Measurements from ENCODE around the gene RBBP6.
"Not testable (repeated sequence)": the region's sequence is repeated elsewhere in the genome, so short reads cannot be mapped to it uniquely, and the experiment has no call there.

The RBBP6 gene

DNA sequence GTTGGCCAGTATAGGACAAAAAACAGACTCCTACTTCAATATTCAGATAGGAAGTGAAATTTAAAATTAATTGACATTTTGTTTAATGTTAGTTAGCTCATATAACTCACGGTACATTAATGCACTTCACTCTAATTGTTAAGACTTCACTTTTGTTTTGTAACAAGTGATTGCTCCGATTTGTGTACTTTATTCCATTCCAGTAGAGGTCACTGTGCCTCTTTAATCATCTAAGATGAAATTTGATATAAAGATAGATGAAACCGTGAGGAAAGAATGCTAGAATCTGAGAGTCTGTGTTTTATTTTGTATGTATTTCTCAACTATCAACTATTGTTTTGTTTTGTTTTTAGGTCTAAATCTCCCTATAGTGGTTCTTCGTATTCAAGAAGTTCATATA lies 29.0 kb downstream of the RBBP6 start:
- DNase-seq (ENCODE audit: low read depth in 2 of 2): peak; percentile 11 to 25

- DNase-seq (ENCODE audit: low read depth in 2 of 2): no peak
These were observed 31.7 kb downstream of the RBBP6 start for GRCh38 chr16:24571096-24571495.

GRCh38 chr16:24572069-24572468 lies 32.7 kb downstream of the RBBP6 start:
- DNase-seq (ENCODE audit: low read depth in 2 of 2): no peak

DNA sequence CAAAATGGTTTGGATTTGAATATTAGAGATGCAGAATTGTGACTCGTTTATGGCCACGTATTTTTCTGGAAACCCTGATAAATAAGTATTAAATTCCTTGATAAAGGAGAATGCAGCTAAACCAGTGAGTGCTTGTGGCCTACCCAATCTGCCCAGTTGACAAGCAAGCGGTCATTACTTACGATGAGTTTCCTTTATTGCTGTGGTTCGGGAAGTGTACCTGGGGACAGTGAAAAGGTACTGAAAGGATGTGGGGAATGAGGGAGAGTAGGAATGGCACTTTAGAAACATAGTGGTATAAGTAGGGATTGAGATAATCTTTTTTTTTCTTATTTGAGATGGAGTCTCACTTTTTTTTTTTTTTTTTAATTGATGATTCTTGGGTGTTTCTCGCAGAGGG lies 33.8 kb downstream of the RBBP6 start:
- no peak for DNase-seq (ENCODE audit: low read depth in 2 of 2)

GRCh38 chr16:24574515-24575485 lies 35.4 kb downstream of the RBBP6 start:
- not testable (repeated sequence) for DNase-seq (ENCODE audit: low read depth in 2 of 2)

DNA sequence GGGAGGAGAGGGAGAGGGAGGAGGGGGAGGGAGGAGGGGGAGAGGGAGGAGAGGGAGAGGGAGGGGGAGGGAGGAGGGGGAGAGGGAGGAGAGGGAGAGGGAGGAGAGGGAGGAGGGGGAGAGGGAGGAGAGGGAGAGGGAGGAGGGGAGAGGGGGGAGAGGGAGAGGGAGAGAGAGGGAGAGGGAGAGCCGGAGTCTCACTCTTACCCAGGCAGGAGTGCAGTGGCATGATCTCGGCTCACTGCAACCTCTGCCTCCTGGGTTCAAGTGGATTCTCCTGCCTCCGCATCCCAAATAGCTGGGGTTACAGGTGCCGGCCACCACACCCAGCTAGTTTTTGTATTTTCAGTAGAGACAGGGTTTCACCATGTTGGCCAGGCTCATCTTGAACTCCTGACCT lies 36.4 kb downstream of the RBBP6 start:
- not testable (repeated sequence) for DNase-seq (ENCODE audit: low read depth in 2 of 2)

- no peak for DNase-seq (ENCODE audit: low read depth in 2 of 2)
These were observed 37.8 kb downstream of the RBBP6 start for GRCh38 chr16:24577167-24577566.

DNA sequence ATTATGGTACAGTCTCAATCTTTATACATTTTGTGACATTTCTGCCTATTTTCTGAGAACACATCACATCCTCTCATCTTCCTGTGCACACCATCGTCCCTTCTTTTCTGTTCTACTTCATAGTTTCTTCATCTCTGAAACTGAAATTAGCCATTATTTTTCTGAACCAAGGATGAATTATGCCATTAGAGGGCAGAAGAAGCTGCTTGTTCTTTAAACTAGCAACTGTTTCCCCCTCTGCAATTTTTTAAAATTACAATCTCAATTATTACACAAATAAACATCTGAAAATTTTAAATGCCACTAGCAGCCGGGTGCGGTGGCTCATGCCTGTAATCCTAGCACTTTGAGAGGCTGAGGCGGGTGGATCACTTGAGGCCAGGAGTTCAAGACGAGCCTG lies 41.3 kb downstream of the RBBP6 start:
- peak; percentile 14 to 20 for DNase-seq (ENCODE audit: low read depth in 2 of 2)

DNA sequence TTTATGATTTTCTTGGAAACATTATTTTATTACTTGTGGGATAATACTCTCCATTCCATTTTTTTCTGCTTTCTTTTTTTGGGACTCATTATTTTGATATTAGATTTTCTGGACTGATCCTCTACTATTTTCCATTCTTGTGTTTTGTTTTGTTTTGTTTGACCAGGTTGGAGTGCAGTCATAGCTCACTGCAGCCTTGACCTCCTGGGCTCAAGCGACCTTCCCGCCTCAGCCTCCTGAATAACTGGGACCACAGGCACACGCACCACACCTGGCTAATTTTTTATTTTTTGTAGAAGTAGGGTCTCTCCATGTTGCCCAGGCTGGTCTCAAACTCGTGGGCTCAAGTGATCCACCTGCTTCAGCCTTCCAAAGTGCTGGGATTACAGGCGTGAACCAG lies 44.1 kb downstream of the RBBP6 start:
- DNase-seq (ENCODE audit: low read depth in 2 of 2): no peak

DNA sequence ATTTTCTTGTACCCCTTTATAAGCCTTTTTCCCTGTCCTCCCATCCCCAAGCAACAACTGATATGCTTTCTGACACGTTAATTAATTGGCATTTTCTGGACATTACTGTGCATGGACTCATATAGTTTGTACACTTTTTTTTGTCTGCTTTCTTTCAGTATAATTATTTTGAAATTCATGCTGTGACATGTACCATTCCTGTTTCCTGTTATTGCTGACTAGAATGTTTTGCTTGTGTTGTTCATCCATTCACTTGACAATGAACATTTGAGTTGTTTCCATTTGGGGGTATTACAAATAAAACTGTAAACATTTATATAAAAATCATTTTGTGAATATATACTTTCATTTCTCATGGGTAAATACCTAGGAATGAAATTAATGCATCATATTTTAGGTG lies 50.6 kb downstream of the RBBP6 start:
- DNase-seq (ENCODE audit: low read depth in 2 of 2): no peak

DNA sequence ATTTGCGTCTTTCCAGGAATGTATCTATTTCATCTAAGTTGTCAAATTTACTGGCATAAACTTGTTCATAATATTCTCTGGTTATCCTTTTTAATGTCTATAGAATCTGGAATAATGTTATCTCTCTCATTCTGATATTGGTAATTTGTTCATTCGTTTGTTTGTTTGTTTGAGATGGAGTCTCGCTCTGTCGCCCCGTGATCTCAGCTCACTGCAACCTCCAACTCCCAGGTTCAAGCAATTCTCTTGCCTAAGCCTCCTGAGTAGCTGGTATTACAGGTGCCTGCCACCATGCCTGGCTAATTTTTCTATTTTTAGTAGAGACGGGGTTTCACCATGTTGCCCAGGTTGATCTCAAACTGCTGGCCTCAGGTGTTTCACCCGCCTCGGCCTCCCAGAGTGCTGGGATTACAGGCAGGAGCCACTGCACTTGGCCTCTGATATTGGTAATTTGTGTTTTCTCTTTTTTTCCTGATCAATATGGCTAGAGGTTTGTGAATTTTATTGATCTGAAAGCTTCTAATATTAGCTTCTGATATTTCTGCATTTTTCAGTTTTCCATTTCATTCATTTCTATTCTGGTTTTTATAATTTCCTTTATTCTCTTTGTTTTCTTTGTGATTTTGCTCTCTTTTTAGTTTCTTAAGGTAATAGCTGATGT lies 59.5 kb downstream of the RBBP6 start:
- DNase-seq (ENCODE audit: low read depth in 2 of 2): no peak

DNA sequence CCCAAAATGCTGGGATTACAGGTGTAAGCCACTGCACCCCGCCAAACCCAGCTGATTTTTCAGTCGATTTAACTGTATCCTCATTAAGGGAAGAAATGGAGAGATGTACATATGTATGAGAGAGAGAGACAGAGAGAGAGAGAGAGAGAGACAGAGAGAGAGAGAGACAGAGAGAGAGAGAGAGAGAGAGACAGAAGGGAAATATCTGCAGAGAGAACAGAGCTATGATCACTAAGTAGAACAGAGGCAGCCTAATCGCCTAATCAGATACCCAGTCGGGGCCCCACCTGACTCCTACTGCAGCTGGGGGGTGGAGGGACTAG lies 70.0 kb downstream of the RBBP6 start:
- DNase-seq (ENCODE audit: low read depth in 2 of 2): no peak

DNA sequence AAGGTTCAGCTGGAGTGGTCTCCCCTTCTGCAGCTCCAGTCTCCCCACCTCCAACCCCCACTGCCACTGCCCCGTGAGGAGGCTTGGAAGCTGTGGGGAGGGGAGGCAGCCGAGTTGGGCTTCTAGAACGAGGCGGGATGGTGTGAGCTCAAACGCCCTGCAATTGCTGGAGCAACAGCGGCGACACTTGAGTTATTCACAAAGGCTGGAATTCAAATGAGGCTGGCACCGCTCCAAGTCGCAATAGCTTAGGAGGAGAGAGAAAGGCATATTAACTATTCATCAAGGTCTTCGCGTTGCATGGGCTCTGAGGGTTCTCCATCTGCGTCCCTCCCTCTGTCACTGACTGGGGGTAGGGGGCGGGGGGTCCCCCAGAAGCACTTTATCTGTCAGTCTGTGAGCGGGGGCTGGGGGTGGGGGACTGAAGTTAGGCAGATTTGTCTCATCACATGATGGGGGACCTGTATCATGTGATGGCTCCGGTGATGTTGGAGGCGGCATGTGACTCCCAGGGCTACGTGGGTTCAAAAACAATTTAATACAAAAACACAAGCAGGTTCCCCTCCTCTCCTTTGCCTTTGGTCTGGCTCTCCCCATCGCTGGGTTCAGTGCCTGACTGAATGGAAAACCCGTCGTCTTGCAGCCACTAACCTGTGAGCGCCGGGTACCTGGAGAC lies 70.5 kb downstream of the RBBP6 start:
- DNase-seq (ENCODE audit: low read depth in 2 of 2): peak; percentile 50 to 51

DNA sequence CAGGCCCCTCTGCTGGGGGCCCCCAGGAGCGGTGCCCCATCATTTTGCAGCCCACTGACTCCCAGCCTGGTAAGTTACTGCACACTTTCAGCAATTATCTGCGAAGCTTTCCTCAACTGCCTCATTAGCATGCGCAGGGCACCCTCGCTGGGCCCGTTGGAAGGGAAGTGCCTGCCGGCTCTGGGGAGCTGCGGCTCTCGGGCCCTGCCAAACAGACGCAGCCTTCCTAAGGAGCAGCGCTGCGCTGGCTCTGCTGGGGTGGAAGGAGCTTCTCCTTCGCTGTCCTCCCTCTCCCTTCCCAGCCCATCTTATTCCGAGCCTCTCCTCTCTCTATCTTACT lies 71.0 kb downstream of the RBBP6 start:
- no peak for DNase-seq (ENCODE audit: low read depth in 2 of 2)

DNA sequence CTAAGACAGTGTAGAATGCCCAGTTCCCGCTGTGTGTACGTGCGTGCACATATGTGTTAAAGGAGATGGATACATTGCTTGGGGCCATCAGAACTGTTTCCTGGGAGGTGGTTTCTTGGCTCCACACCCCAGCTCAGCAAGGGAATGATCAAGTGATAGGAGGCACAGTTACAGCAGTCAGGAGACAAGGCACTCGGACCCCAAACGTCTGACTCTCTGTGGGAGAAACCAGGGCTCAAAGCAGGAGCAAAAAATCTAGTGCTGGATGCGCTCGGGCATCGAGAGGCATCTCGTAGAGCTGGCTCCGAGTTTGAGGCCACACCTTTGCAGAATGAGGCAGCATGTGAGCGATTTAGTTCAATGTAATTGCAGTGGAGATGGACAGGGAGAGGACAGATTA lies 71.9 kb downstream of the RBBP6 start:
- no peak for DNase-seq (ENCODE audit: low read depth in 2 of 2)

DNA sequence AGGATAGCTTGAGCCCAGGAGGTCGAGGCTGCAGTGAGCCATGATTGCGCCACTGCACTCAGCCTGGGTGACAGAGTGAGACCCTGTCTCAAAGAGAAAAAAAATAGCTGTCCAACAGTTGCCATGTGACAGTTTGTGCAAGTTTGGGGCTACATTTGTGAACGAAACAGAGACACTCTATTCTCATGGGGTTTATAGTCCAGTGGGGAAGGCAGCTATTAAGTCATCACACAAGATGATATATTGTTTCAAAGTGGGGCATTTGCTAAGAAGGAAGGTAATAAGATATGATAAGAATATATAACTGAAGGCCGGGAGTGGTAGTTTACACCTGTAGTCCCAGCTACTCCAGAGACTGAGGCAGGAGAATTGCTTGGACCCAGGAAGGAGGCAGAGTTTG lies 73.3 kb downstream of the RBBP6 start:
- no peak for DNase-seq (ENCODE audit: low read depth in 2 of 2)

DNA sequence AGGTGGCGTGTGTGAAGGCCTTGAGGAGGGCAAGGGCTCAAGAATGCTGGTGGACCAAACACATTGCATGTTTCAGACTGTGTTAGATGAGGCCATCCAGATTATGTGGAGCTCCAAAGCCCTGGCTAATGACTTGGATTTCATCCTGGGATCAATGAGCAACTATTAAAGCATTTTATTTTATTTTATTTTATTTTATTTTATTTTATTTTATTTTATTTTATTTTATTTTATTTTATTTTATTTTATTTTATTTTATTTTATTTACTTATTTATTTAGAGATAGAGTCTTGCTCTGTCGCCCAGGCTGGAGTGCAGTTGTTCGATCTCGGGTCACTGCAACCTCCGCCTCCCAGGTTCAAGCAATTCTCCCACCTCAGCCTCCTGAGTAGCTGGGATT lies 73.9 kb downstream of the RBBP6 start:
- not testable (repeated sequence) for DNase-seq (ENCODE audit: low read depth in 2 of 2)

GRCh38 chr16:24617502-24617901 lies 78.1 kb downstream of the RBBP6 start:
- no peak for DNase-seq (ENCODE audit: low read depth in 2 of 2)

Measured in fibroblast of skin of left quadriceps (primary cell).